Measurements from ENCODE around the gene SSTR5.
A peak's percentile ranks its signal among the peaks of the same experiment; 100 is the strongest.

The SSTR5 gene

GRCh38 chr16:1102921-1103635, 30.5 kb downstream of the SSTR5 start:
- DNase-seq (ENCODE audit: low read depth, low spot score), result peak; percentile 71

- DNase-seq (ENCODE audit: low read depth, low spot score), result no peak
These were observed 31.1 kb downstream of the SSTR5 start for GRCh38 chr16:1103636-1103980.

- DNase-seq (ENCODE audit: low read depth, low spot score), result peak; percentile 84
These were observed 33.5 kb downstream of the SSTR5 start for GRCh38 chr16:1105888-1106620.

DNA sequence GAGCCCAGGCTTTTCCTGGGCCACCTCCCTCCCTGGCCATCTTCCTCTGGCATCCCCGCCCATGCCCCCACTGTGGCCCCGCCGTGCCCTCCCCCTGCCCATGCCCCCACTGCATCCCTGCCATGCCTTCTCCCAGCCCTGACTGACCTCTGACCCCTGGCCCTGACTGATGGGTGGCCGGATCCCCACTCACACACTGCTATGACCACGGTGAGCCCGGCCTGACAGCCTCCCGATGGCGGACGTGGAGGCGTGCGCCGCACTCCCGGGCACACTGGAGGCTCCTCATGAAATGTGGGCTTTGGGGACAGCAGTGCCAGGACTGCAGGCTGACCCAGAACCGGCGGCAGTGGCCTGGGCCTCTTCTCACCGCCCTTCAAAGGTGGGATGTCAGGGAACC, 34.1 kb downstream of the SSTR5 start:
- no peak for DNase-seq (ENCODE audit: low read depth, low spot score)

- no peak for DNase-seq (ENCODE audit: low read depth, low spot score)
These were observed 34.6 kb downstream of the SSTR5 start for GRCh38 chr16:1107141-1107540.

DNA sequence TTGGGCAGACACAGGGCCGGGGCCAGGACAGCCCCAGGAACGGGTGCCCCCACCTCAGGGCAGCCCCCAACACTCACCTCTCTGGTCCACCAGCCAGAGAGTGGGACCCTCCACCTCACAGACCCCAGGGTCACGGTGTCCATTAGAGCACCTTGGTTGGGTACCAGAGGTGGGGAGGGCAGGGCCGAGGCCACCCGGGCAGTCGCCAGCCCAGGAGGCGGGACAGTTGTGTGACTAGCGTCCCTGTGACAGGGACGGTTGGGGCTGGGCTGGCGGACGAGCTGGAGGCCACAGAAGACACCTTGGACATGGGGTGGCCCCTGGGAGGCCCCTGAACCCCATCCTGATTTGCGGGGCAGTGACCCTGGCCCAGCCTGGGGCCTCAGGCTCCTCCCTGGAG, 35.2 kb downstream of the SSTR5 start:
- DNase-seq (ENCODE audit: low read depth, low spot score), result no peak

DNA sequence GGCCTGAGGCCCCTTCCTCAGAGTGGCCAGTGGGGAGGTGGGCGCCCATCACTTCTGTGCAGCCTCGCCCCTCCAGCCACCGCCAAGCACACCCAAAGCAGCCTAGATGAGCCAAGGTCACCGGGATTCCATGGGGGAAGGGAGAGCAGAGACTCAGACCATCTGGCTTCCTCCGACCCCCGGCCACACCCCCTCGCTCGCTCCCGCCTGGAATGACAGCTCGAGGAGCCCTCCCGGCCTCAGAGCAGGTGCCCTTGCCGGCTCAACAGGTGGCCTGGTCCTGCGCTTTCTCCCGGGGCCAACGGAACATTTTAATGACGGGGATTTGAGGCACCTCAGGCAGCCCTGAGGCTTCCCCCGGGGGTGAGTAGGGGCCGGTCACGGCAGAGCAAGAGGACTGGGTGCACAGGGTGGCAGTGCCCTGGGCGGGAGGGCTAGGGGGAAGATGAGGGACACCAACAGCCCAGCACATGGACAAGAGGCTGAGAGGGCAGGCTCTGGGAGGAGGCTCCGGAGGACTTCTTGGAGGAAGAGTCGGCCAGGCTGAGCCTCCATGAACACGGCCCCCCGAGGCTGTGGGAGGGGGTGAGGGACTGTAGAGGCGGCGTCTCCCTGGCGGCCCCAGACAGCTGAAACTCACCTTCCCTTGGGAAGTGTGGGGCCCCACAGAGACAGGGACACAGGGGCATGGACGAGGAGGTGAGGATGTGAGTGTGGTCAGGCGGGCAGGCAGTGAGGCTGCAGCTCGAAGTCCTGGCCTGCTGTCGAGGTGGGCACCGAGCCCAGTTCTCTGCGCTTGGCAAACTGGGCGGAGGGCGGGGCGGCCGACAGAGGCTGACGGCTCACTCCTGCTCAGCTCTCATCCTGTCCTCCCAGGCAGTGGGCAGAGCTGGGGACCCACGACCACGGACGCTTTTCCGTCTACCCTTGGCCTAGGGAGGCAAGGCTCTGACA, 36.0 kb downstream of the SSTR5 start:
- DNase-seq (ENCODE audit: low read depth, low spot score), result peak; percentile 82

GRCh38 chr16:1109648-1110047, 37.1 kb downstream of the SSTR5 start:
- no peak for DNase-seq (ENCODE audit: low read depth, low spot score)

GRCh38 chr16:1112506-1113184, 40.1 kb downstream of the SSTR5 start:
- no peak for DNase-seq (ENCODE audit: low read depth, low spot score)

GRCh38 chr16:1113489-1113888, 40.9 kb downstream of the SSTR5 start:
- no peak for DNase-seq (ENCODE audit: low read depth, low spot score)

DNA sequence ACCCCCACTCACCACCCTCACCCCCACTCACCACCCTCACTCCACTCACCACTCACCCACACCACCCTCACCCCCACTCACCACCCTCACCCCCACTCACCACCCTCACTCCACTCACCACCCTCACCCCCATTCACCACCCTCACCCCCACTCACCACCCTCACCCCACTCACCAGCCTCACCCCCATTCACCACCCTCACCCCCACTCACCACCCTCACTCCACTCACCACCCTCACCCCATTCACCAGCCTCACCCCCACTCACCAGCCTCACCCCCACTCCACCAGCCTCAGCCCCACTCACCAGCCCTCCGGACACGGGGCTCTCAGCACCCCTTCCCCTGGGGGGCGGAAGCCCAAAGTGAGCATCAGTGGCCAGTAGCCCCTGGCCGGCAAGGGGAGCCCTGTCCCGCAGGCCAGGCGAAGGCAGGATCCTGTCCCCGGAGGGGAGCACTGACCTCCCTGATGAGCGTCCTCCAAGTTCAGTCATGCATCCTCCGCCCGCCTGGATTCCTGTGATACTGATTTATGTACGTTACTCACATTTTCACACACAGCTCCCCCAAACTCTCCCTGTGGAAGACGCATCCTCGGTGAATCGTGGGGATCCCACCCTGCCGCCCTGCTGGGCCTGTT, 41.5 kb downstream of the SSTR5 start:
- DNase-seq (ENCODE audit: low read depth, low spot score), result no peak

DNA sequence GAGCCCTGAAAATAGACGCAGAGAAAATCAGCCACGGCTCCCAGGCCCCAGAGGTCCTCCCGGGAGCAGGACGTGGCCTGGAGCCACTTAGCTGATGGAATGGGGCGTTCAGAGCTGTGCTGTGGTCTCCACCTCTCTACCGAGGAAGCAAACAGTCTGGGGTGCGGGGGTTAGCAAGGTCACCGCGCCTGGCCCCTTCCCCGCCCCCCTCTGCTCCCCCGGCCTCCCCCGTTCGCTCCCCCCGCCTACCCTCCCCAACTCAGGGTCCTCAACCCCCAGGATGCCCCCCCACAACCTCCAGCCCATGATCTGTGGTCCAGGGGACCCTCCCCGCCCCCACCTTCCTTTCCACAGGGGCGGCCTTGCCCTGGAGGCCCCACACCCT, 44.1 kb downstream of the SSTR5 start:
- DNase-seq (ENCODE audit: low read depth, low spot score), result no peak

DNA sequence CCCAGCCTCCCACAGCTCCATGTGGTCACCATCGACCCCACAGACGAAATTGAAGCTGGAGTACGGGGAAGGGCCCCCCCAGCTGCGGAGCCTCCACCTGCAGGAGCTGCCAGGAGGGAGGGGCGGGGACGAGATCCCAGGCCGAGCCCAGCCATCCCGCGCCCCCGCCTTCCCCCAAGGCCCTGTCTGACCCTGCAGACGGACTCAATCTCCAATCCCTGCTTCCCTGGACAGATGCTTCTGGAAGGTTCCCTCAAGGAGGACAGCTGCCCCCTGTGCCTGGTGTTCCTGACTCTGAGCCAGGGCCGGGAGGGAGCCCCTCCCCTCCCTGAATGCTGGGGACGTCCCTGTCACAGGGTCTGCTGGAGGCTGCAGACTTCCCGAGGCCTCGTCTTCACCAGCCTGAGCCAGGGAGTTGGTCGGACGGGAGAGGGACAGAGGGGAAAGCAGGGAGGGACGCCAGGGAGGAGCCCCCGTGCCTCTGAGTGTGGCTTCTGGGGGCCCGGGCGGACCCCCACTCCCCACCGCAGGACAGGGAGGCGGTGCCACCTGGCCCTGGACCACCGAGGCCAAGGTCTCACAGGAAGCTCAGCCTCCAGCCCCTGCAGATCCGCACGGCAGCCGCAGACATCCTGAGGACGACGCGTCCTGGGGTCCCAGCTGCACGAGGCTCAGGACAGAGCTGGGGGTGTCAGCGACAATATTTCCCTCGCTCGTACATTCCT, 44.8 kb downstream of the SSTR5 start:
- DNase-seq (ENCODE audit: low read depth, low spot score), result no peak

- DNase-seq (ENCODE audit: low read depth, low spot score), result no peak
These were observed 45.4 kb downstream of the SSTR5 start for GRCh38 chr16:1117926-1118325.

DNA sequence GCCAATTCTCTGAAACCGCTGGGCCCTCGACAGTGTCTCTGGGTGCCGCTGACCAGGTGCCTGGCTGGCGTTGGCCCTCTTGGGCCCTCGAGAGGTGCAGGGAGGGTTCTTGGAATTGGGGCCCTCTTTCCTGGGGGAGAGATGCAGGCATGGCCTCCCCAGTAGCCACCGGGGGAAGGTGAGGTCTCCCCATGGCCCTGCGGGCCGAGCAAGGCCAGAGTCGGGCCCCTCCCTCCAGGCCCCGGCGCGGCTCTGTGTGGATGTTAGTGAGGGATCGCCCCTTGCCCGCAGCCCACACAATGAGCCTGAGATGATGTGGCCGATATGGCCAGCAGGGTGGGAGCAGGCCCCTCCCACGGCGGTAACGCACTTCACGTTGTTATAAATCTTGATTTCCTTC, 46.6 kb downstream of the SSTR5 start:
- no peak for DNase-seq (ENCODE audit: low read depth, low spot score)

- DNase-seq (ENCODE audit: low read depth, low spot score), result no peak
These were observed 47.4 kb downstream of the SSTR5 start for GRCh38 chr16:1119766-1120576.

- DNase-seq (ENCODE audit: low read depth, low spot score), result no peak
These were observed 48.0 kb downstream of the SSTR5 start for GRCh38 chr16:1120577-1120941.

GRCh38 chr16:1121009-1121408, 48.5 kb downstream of the SSTR5 start:
- DNase-seq (ENCODE audit: low read depth, low spot score), result no peak

GRCh38 chr16:1121601-1122397, 49.3 kb downstream of the SSTR5 start:
- DNase-seq (ENCODE audit: low read depth, low spot score), result no peak
